IPS DF 19.7 (cell line): ENCODE measurements around the gene NSG1.
"Not testable (repeated sequence)": the region's sequence is repeated elsewhere in the genome, so short reads cannot be mapped to it uniquely, and the experiment has no call there.

ENCODE experiments used
- DNase-seq: peaks from one replicate; pipeline ENCODE4 v3.0.0-alpha.2; 2013; ENCODE audit warnings: low read depth, low spot score

The NSG1 gene

DNA sequence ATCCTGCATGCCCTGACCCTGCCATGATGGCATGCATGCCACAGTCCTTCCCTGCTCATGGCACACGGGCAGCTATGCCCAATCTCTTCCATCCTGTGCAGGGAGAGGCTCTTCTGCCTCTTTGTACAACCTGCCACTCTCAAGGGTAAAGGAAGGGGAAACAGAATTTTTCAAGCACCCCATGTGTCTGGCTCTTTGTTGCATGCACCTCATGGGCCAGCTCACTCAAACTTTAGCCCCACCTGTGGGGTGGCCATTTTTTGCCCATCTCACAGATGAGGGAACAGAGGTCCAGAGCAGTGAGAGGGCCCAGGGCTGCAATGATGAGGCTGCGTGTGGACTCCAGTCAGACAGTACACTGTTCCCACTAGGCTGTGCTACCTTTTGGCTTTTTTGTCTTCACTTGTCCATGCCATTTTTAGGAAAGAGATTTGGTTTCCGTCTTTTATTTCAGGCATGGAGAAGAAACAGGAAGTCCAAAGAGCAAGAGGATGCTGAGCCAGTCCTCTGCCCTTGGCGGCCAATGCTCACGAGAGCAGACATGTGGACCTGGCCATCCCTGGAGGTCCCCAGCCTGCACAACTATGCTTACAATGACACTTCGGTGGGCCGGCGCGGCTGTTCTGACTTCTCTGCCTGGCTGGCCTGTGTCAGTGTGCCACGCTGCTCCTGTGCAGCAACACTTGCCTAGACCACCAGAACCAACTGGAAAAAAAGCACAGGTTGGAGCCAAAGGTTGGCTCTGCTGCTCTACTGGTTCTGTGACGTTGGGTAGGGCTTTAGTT, 45.6 kb downstream of the NSG1 start:
- DNase-seq, result no peak

DNA sequence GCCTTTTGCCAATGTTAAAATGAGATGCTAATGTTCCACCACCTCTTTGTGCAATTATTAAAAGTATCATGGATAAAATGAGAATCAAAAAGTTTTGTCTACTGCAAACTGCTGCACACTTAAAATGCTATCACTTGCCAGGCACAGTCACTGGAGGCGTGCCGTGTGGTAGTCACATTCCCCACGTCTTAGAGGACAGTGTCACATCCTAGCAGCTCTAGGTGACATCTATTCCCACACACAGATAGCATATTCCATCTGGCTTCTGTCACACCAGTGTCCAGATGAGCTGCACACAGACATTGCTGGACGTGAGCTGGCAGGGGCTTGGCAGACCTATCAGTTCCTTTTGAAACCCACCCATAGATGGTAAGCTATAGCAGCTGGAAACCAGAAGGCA, 47.0 kb downstream of the NSG1 start:
- DNase-seq, result no peak

DNA sequence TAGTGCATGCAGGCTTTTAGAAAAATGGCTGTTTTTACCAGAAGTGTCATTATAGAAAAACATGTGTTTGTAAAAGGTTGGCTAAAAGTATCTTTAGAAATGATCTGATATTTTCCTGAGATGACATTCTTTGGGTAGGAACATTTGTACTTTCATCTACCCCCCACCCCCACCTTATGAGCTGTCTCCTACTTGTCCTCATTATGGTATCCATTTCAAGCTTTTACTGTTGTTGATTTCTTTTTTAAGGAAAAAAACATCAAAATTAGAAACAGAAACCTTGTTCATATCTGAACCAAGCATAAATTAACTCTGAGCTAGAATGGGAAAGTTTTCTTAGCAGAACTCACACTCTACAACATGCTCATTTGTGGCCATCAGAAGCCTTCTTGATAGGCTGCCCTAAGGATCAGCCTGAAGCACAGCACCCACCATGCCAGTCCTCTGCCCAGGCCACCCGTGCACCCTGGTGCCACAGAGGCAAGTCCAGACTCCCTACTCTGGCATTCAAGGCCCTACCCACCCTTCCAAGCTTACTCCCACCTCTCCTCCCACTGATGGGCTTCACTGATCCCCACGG, 49.4 kb downstream of the NSG1 start:
- DNase-seq, result no peak

DNA sequence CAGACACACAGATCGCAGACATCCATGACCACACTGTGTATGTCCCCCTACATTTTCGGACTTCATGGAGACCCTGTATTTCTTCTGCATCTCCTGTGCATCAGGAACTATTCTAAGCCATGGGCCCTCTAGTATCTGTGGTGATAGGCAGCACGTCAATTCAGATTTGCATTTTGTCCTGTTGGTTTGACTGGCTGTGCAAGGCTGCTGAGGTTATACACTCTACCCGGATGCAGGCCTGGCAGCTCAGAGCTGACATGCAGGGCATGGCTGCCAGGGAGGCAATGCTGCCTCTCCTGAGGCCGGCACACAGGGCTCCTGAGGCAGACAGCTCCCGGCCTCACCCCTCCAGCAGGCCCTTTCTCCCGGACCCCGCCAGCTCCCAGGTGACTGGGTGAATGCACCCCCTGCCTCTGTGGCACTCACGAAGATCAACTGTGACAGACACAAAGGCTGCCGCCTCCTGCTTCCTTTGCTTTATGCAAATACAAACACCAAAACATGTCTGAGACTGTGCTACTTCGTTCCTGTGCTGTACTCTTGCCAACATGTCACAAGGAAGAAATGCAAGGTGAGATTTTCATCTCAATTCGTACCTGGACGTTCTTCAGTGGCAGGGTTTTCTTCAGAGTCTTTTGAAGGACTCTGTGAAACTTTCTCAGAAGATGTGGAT, 51.0 kb downstream of the NSG1 start:
- DNase-seq, result no peak

DNA sequence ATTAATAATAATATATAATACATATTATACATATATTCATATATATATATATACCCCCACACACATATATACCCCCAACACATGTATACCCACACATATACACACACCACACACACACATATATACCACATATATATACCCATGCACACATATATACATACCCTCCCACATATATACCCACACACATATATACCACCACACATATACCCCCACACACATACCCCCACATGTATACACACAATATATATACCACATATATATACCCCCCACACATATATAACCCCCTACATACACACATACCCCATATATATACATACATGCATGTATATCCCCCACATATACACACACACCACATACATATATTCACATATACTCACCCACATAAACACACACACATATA, 52.0 kb downstream of the NSG1 start:
- DNase-seq, result no peak

DNA sequence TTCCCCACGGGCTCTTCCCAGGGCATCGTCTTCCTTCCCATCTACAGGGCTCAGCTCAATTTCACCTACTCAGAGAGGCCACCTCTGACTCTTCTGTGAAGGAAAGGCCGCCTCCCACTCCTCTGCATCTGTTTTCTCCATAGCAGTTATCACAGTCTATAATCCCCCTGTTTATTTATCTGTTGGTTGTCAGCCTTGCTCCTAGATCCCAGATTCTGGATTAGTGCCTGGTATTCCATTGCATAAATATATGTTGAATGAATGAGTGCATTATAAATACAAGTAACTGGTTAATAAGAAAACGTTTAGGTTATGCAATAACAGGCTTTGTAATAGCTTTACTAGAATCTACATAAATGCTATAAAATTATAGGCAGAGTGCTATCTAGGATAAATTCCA, 52.9 kb downstream of the NSG1 start:
- DNase-seq, result no peak

DNA sequence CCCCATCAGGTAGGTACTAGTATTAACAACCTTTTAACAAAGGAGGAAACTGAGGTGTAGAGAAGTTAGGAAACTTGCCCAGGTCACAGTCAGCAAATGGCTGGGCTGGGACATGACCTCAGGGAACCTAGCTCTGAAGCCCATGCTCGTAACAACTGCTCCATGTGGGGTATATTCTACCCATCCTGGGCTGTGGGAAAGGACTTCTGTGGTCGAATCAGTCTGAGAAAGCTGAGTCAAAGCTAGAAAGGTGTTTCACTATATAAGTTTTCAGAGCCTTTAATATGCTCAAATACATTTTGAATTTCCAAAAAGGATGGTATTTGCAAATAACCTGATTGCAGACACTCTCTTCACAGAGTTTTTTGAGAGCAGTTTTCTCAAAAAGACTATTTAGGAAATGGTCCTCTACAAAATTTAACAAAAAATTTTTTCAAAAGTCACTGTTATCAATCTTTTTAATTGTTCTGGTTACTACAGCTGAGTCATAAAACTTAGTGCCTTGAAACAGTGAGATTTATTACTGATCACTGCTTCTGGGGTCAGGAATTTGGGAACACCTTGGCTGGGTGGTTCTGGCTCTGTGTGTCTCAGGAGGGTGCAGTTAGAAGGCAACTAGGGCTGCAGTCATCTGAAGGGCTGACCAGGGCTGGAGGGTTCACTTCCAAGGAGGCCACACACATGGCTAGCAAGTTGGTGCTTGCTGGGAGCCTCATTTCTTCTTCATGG, 53.6 kb downstream of the NSG1 start:
- no peak for DNase-seq

DNA sequence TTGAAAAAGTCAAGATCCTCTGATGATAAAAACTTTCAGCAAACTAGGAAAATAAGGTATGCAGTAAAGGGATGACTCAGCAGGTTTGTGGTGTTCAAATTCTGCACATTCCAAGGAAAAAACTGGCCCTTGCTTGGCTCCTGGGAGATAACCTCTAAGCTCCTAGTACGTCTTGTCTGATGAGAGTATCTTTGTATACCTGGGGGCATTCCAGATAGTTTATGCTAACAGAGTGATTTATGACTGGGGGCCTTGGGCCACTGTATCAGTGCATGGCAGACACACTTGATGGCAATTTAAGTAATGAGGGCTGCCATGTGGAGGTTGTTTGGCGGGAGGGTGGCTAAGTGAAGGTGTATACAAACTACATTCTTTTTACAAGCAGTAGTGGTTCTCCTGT, 56.9 kb downstream of the NSG1 start:
- no peak for DNase-seq

DNA sequence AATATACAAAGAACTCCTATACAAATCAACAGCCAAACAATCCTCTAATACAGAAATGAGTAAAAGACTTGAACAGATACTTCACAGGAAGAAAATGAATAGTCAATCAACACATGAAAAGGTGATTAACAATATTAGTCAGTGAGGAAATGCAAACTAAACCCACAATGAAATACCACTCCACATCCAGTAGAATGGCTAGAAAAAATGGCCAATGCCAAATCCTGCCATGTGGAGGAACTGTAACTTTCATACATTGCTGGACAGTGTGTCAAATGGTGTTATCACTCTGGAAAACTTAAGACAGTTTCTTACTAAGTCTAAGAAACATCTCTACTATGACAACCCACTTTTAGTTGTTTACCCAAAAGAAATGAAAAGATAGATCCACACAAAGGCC, 59.5 kb downstream of the NSG1 start:
- DNase-seq, result no peak

DNA sequence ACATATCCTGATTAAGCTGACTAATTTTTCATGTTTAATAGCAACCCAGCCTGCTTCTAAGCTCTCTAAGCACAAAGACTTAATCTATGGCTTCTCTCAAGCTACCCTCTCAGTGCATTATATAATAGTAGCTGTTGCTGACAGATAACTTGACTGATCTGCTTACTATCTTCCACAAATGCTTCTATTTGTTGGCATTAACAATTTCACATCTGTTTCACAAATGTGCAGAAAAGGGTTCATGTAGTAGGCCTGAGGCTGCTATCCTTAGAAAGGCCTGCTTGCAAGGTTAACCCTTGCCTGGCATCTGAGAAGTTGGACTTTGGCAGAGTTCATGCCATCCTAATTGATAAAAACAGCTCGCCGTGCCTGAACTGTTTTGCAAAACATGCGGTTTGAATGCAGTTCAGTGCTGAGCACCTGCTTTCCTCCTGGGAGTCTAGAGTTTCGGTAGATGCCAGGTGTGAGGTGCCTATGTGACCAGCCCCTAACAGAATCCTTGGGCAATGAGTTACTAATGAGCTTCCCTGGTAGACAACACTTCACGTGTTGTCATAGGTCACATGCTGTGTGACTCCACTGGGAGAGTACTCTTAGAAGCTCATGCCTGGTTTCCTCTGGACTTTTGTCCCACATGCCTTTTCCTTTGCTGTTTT, 68.4 kb downstream of the NSG1 start:
- no peak for DNase-seq

DNA sequence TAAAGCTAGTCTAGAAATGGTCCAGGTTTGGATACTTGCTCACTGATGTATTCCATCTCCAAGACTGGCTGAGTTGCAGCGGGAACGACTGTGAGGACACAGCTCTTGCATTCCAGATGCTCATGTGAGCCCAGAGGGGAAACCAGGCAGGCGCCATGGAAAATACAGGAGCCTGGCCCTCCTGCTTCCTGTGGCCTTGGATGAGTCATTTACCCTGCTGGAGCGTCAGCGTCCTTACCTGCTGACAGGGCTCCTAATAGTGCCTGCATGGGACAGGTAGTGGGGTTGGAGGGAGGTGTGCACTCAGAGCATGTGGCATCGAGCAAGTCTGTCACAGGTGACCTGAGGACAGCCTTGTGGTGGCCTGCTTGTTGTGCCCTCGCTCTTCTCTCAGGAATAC, 69.4 kb downstream of the NSG1 start:
- no peak for DNase-seq

DNA sequence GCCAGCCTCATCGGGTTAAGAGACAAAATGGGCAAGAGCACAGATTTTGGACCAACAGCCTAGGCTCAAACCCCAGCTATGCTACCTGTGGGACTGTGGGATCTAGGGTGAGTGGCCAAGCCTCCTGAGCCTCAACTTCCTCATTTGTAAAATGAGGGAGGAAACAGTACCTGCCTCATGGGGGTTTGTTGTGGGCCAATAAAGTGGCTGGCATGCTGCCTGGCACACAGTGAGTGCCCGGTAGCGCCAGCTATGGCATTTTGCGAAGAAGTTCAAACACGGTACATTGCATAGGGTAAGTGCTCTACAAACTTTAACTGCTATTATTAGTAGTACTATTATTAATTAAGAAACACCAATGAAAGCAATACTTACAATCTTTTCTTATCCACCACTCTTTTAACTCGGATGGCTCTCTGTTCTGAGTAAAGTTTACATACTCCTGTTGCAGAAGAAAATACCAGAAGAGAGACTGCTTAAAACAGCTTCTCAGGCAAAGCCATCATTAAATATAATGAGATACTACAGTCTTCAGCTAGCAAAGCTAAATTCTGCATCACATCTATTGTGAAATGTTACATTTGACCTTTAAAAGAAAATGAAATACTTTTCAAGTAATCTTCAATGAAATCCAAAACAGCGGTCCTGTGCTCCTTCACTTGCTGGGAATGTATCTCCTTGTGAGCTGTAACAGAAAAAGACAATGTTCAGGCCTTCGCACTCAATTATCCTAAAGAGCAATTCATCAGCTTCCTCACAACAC, 70.1 kb downstream of the NSG1 start:
- DNase-seq, result no peak

DNA sequence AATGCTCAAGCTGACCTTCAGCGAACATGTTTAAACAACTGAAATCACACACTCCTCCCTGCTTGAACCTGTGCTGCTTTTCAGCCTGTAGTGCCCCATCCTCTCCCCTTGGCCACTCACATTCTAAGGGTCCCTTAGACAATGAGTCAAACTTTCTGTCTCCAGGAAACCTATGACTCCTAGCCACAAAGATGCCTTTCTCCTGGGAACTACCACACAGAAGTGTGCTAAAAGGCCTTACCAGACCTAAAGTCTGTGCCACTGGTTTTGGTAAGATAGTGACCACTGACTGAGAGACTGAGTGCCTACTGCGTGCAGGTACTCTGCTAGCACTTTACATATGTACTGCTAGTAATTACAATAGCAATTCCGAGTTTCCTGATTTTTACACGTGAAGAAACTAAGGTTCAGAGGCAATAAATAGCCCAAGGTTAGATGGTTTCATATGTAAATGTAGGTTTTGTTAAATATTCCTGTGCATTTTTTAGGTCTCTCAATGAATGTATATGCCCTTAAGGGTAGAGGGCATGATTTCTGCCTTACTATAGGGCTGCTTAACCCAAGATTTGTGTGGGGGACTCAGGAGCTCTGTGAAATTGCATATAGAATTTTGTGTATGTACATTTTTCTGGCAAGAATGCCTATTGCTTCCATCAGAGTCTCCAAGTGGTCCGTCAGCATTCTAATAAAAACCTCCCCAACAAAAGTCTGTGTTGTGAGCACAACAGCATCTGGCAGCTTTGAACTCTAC, 71.1 kb downstream of the NSG1 start:
- peak; percentile 33 for DNase-seq

DNA sequence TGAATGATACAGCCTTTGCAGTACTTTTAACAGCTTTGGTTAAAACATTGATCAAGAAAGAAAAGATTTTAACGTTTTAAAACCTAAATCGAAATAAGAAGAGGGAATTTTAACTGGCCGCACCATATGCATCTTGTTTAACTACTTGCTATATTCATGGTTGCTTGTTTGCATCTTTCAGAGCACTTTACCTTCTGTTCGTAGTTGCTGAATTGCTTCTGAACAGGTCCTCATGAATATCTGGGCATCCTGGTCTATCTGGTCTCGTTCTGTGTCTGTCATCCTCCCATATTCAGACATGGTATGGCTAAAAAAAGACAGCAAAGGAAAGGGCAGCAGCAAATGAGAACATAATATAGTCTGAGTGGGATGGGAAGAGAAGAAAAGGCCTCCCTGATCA, 72.3 kb downstream of the NSG1 start:
- DNase-seq, result no peak

DNA sequence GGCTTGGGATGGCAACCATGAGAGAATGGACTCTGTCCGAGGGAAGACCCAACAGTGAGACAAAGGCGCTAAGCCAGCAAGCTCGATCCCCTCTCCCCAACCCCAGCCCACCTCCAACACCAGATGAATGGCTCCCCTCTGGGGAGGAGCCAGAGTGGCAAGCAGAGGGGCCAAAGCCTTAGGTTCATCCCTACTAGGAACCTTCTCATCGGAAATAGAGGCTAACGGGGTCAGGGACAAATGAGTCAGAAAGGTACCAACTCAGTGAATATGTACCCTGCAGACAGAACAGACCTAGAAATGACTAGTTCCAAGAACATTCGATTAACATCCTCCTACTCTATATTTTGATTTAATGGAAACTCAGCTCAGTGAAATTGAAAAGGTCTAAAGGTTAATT, 73.9 kb downstream of the NSG1 start:
- no peak for DNase-seq

DNA sequence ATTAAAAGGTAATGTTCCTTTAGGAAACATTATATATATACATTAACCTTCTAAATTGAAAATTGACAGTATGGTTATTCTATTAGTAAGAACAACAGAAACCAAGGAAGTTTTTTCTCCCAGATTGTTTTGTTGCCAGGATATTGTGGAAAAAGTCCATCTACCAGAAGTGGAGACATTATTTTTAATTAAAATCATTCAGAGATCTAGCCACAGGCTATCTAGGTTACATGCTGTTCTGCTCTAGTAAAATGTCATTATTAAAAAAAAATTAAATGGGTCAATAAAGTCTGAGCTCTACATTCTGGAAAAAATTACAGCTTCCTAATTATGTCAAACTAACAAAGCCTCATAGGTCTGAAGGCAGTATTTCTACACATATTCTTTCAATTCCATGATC, 74.3 kb downstream of the NSG1 start:
- DNase-seq, result no peak

DNA sequence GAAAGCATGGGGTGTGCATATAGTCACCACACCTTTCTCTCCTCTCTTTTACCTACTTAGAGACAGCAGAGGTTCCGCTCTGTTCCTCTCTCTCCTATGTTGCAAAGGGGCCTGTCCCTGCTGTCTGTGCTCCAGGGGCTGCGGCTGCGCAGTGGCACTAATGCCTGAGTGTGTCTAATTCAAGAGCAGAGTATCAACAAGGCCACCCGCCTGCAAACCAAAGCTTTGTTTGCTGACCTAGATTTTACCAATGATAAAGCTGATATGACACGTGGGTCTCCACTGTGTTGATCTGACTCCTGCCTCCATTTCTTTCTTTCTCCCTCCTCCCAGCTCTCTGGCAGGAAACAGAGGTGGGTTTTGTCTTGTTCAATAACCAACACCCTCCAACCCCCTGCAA, 74.9 kb downstream of the NSG1 start:
- no peak for DNase-seq

DNA sequence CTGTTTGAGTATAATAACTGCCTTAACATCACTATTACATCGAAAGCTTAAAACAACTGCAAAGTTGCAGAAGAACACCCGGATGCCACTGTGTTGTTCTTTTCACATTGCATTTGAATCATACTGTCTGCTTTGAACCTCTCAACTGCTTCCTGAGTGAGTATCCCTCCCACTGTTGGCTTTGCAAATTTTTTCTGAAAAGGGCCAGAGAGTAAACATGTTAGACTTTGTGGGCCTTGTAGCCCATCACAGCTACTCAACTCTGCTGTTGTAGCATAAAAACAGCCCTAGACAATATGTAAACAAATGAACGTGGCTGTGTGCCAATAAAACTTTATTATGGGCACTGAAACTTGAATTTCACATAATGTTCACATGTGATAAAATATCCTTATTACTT, 76.1 kb downstream of the NSG1 start:
- no peak for DNase-seq

DNA sequence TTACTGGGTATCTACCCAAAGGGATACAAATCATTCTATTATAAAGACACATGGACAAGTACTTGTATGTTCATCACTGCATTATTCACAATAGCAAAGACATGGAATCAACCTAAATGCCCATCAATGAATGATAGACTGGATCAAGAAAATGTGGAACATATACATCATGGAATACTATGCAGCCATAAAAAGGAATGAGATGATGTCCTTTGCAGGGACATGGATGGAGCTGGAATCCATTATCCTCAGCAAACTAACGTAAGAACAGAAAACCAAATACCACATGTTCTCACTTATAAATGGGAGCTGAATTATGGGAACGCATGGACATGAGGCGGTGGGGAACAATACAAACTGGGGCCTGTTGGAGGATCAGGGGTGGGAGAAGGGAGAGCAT, 78.3 kb downstream of the NSG1 start:
- not testable (repeated sequence) for DNase-seq
